ENCODE measurements around the gene NCKAP5. TPM values are rescaled to one million over a fixed set of nuclear protein-coding genes. Genes with fewer than 3 reads are reported as not detected.

The NCKAP5 gene
- total and polyA plus RNA-seq, 2 of the 13 experiments (the other 11 are each of a cell fraction or from before 2014, with no cell fraction given) = 0.01 TPM; not detected in 1

- no TSS peak for BruUV-seq (replicated peaks)
- in situ Hi-C loops (cut with HindIII; ENCODE audit: extremely low pct_ligation_motif_present, low pct_unique_long_range_greater_than_20kb) = no loop called here
Observed at GRCh38 chr2:133082034-133082433, 486.2 kb downstream of the NCKAP5 start.

GRCh38 chr2:133080822-133081221 lies 487.4 kb downstream of the NCKAP5 start:
- WGBS (ENCODE audit: low lambda C conversion rate) = 20% methylated on average over 2 of the region's 2 CpGs
- Histone ChIP-seq H3K36me3 (replicated peaks in 1 of 2; ENCODE audit: control insufficient read depth in 1 of 2, insufficient read depth in 2 of 2, low read length in 2 of 2) (no peaks in the 10 kb centered on the region), H3K9me3 (ENCODE audit: low read length) (peaks cover 17% of the 10 kb centered on the region; the same call in 1 of the 2 replicates), H4K20me1 (ENCODE audit: insufficient read depth, low read length) (no peaks in the 10 kb centered on the region), H2AFZ (ENCODE audit: low read length) (no peak overlapping the region), H3K79me2 (ENCODE audit: insufficient read depth, low read length) (no peaks in the 10 kb centered on the region), H3K27ac (ENCODE audit: extremely low read length, insufficient read depth, low read length) (no peak overlapping the region), H3K4me3 (replicated peaks in 1 of 3; ENCODE audit: insufficient read depth in 1 of 3, low read depth in 2 of 3, low read length in 3 of 3) (no peak overlapping the region), H3K4me2 (ENCODE audit: low read depth, low read length) (no peak overlapping the region), H3K9ac (ENCODE audit: insufficient read depth, low read depth, low read length) (no peak overlapping the region), H3K4me1 (ENCODE audit: insufficient read depth, low read length) (no peaks in the 10 kb centered on the region), H3K27me3 (ENCODE audit: control insufficient read depth in 1 of 2, insufficient read depth in 2 of 2, low read length in 2 of 2) (no peaks in the 10 kb centered on the region)
- DNase-seq (ENCODE audit: low spot score) (no peak), FAIRE-seq (no peak), ATAC-seq (no peak)
- intact Hi-C loops (cut with micrococcal nuclease; ENCODE audit: unreplicated experiment) (no loop called here), in situ Hi-C loops (cut with HindIII; ENCODE audit: extremely low pct_ligation_motif_present, low pct_unique_long_range_greater_than_20kb) (no loop called here)
- CTCF ChIA-PET (ENCODE audit: low intra/inter-chr PET ratio, low total read pairs) = no interaction called here
- POLR2A ChIA-PET = no interaction called here
- no TSS peak for BruUV-seq (replicated peaks)
- TF ChIP-seq AKAP8 (CRISPR knock-in tag; IDR thresholded peaks at IDR 0.05) = no peak
- no peak for TF ChIP-seq POLR2G (IDR thresholded peaks at IDR 0.05; ENCODE audit: low read depth, low read length)
- no peak for TF ChIP-seq ZFX (CRISPR knock-in tag; IDR thresholded peaks at IDR 0.05; ENCODE audit: low read depth)
- TF ChIP-seq ZSCAN21 (CRISPR knock-in tag; IDR thresholded peaks at IDR 0.05; ENCODE audit: borderline replicate concordance) = no peak
- TF ChIP-seq ZBTB10 (CRISPR knock-in tag; IDR thresholded peaks at IDR 0.05; ENCODE audit: borderline replicate concordance) = no peak
- TF ChIP-seq EZH2 (conservative IDR thresholded peaks at IDR 0.05; ENCODE audit: low read depth, low read length) = no peak

More at GRCh38 chr2:133082034-133082433, 486.2 kb downstream of the NCKAP5 start:
- Histone ChIP-seq H2AFZ (ENCODE audit: low read length) (no peak overlapping the region), H3K9ac (ENCODE audit: insufficient read depth, low read depth, low read length) (no peak overlapping the region), H3K27ac (ENCODE audit: extremely low read length, insufficient read depth, low read length) (no peak overlapping the region), H3K4me1 (ENCODE audit: insufficient read depth, low read length) (no peaks in the 10 kb centered on the region), H3K79me2 (ENCODE audit: insufficient read depth, low read length) (no peaks in the 10 kb centered on the region), H3K36me3 (replicated peaks in 1 of 2; ENCODE audit: control insufficient read depth in 1 of 2, insufficient read depth in 2 of 2, low read length in 2 of 2) (no peaks in the 10 kb centered on the region), H3K27me3 (ENCODE audit: control insufficient read depth in 1 of 2, insufficient read depth in 2 of 2, low read length in 2 of 2) (no peaks in the 10 kb centered on the region), H4K20me1 (ENCODE audit: insufficient read depth, low read length) (no peaks in the 10 kb centered on the region), H3K9me3 (ENCODE audit: low read length) (peaks cover 14% of the 10 kb centered on the region; the same call in 1 of the 2 replicates), H3K4me3 (replicated peaks in 1 of 3; ENCODE audit: insufficient read depth in 1 of 3, low read depth in 2 of 3, low read length in 3 of 3) (no peak overlapping the region), H3K4me2 (ENCODE audit: low read depth, low read length) (no peak overlapping the region)
- 3% methylated on average over 1 of the region's 1 CpG for WGBS (ENCODE audit: low lambda C conversion rate)
- intact Hi-C loops (cut with micrococcal nuclease; ENCODE audit: unreplicated experiment) = no loop called here
- FAIRE-seq = no peak
- no peak for ATAC-seq
- no peak for TF ChIP-seq ZNF431 (CRISPR knock-in tag; IDR thresholded peaks at IDR 0.05; ENCODE audit: borderline replicate concordance, low read depth)
- peak; percentile 82 to 90 for TF ChIP-seq MAFK (conservative IDR thresholded peaks at IDR 0.05 in 1 of 2, IDR thresholded peaks at IDR 0.05 in 1 of 2; ENCODE audit: low read length in 2 of 2)
- TF ChIP-seq MAFF (IDR thresholded peaks at IDR 0.05; ENCODE audit: low read depth, low read length) = peak; percentile 84
- CTCF ChIA-PET (ENCODE audit: low intra/inter-chr PET ratio, low total read pairs) = no interaction called here
- POLR2A ChIA-PET = no interaction called here
- no peak for DNase-seq (ENCODE audit: low spot score)

Measured in HepG2 (cell line).